Upper lobe of right lung (tissue), 1 donor: ENCODE measurements around the gene GPR158. TPM values are rescaled to one million over a fixed set of nuclear protein-coding genes. Genes with fewer than 3 reads are reported as not detected.

Experiments used
- ATAC-seq: fragments of 200-7000 bp; cut with Tn5 transposase; one replicate; pipeline ENCODE4 v1.9.1; 2020; ENCODE audit warnings: mild to moderate bottlenecking, moderate library complexity
- DNase-seq: peaks from one replicate; pipeline ENCODE4 v3.0.0-alpha.2; 2020
- H3K27ac ChIP-seq: fragments of 200-600 bp; one replicate; pipeline ENCODE4 v1.8.0; 2022
- H3K27me3 ChIP-seq: fragments of 200-600 bp; one replicate; pipeline ENCODE4 v1.8.0; 2022; ENCODE audit warnings: mild to moderate bottlenecking
- H3K36me3 ChIP-seq: fragments of 200-600 bp; one replicate; pipeline ENCODE4 v1.8.0; 2022
- H3K4me1 ChIP-seq: fragments of 200-600 bp; one replicate; pipeline ENCODE4 v1.8.0; 2022
- H3K4me3 ChIP-seq: fragments of 200-600 bp; one replicate; pipeline ENCODE4 v1.8.0; 2022; ENCODE audit warnings: mild to moderate bottlenecking
- H3K9me3 ChIP-seq: fragments of 200-600 bp; one replicate; pipeline ENCODE4 v1.8.0; 2022
- intact Hi-C: fragments of 100-400 bp; cut with DNase I; formaldehyde crosslinking; loops from one replicate; pipeline ENCODE4 v1.11.0; 2022
- total RNA-seq: library from RNA; stranded (reverse); fragmentation: NEBNext Ultra II Directional; extraction: Animal tissue kit (Norgen Biotek cat#: 25700); gene quantifications from one replicate; pipeline ENCODE4 v1.2.1, GENCODE V29; 2021
- TF ChIP-seq, protein P1 (sequence below): fragments of 200-600 bp; IDR thresholded peaks from one replicate; pipeline ENCODE4 v1.8.0; 2022; ENCODE audit warnings: antibody characterized with exemption
- donor health status: DM: no; HTN: yes; CAD: no; lungs with severe emphysema.

GPR158 gene
- total RNA-seq, 1 donor from 2014 or later = not detected

GRCh38 chr10:25388188-25388861, 213.5 kb downstream of the GPR158 start:
- Histone ChIP-seq H3K36me3 (no peaks in the 10 kb centered on the region), H3K27ac (no peak overlapping the region), H3K27me3 (no peaks in the 10 kb centered on the region), H3K9me3 (no peaks in the 10 kb centered on the region), H3K4me1 (no peaks in the 10 kb centered on the region), H3K4me3 (no peak overlapping the region)
- TF ChIP-seq, protein P1, sequence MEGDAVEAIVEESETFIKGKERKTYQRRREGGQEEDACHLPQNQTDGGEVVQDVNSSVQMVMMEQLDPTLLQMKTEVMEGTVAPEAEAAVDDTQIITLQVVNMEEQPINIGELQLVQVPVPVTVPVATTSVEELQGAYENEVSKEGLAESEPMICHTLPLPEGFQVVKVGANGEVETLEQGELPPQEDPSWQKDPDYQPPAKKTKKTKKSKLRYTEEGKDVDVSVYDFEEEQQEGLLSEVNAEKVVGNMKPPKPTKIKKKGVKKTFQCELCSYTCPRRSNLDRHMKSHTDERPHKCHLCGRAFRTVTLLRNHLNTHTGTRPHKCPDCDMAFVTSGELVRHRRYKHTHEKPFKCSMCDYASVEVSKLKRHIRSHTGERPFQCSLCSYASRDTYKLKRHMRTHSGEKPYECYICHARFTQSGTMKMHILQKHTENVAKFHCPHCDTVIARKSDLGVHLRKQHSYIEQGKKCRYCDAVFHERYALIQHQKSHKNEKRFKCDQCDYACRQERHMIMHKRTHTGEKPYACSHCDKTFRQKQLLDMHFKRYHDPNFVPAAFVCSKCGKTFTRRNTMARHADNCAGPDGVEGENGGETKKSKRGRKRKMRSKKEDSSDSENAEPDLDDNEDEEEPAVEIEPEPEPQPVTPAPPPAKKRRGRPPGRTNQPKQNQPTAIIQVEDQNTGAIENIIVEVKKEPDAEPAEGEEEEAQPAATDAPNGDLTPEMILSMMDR = no peak
- peak; percentile 36 for ATAC-seq
- DNase-seq = peak; percentile 53
- intact Hi-C loops = no loop called here

GRCh38 chr10:25388862-25389206, 214.0 kb downstream of the GPR158 start:
- Histone ChIP-seq H3K9me3 (no peaks in the 10 kb centered on the region), H3K36me3 (no peaks in the 10 kb centered on the region), H3K4me1 (no peaks in the 10 kb centered on the region), H3K27me3 (no peaks in the 10 kb centered on the region), H3K4me3 (no peak overlapping the region), H3K27ac (no peak overlapping the region)
- TF ChIP-seq, protein P1 = no peak
- peak; percentile 32 for ATAC-seq
- DNase-seq = no peak
- intact Hi-C loops = no loop called here

- Histone ChIP-seq H3K4me1 (no peaks in the 10 kb centered on the region), H3K27ac (no peak overlapping the region), H3K27me3 (no peaks in the 10 kb centered on the region), H3K9me3 (no peaks in the 10 kb centered on the region), H3K4me3 (no peak overlapping the region), H3K36me3 (no peaks in the 10 kb centered on the region)
- no peak for DNase-seq
- ATAC-seq = no peak
- intact Hi-C loops = no loop called here
- TF ChIP-seq, protein P1 = no peak
These were observed 215.9 kb downstream of the GPR158 start for GRCh38 chr10:25390733-25391132.

DNA sequence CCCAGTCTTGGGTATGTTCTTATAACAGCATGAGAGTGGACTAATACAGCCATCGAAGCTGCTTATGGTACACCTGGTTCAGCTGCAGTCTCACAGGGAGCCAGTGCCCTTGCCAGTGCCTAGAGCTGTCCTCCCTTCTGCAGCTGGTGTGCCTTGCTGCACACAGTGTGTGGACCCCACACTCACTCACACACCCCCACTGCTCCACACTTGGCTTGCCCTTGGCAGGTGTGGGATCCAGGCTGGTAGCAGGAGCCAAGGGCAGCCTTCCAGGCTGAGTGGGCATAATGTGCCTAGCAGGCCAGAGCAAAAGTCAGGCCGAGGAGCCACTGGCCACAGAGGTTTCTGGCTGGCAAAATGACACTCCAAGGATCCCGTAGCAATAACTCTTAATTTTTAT, 217.3 kb downstream of the GPR158 start:
- no peak for DNase-seq
- peak; percentile 9 for ATAC-seq
- H3K9me3 ChIP-seq = no peaks in the 10 kb centered on the region

DNA sequence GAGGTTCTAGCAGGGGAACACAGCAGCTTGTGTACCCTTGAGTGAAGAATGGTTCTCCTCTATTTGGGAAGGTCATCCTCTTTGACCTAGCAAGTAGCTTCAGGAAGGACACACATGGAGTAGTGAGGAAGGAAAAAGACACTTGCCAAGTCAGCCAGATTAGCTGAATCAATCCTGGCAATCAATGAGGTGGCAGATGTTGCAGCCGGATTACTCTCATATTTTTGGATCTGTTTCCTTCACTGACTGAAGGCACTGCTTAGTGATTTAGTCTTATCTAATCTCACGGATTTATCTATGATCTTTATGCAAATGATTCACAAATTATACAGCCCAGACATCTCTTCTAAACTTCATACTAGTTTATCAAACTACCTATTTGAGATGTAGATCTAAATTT, 218.8 kb downstream of the GPR158 start:
- Histone ChIP-seq H3K4me1 (no peaks in the 10 kb centered on the region), H3K36me3 (no peaks in the 10 kb centered on the region), H3K9me3 (no peaks in the 10 kb centered on the region), H3K27ac (no peak overlapping the region), H3K27me3 (no peaks in the 10 kb centered on the region), H3K4me3 (no peak overlapping the region)
- ATAC-seq (no peak), DNase-seq (no peak)
- TF ChIP-seq, protein P1 = no peak
- intact Hi-C loops = no loop called here

More for the DNA sequence above, 217.3 kb downstream of the GPR158 start:
- Histone ChIP-seq H3K27me3 (no peaks in the 10 kb centered on the region), H3K4me1 (no peaks in the 10 kb centered on the region), H3K4me3 (no peak overlapping the region), H3K27ac (no peak overlapping the region), H3K36me3 (no peaks in the 10 kb centered on the region)
- intact Hi-C loops = no loop called here
- TF ChIP-seq, protein P1 = no peak

GRCh38 chr10:25398680-25399079, 223.9 kb downstream of the GPR158 start:
- no peak for ATAC-seq
- no peaks in the 10 kb centered on the region for H3K9me3 ChIP-seq

More at GRCh38 chr10:25398680-25399079, 223.9 kb downstream of the GPR158 start:
- intact Hi-C loops = no loop called here
- DNase-seq = no peak
- no peak overlapping the region for H3K27ac ChIP-seq
- H3K36me3 ChIP-seq = no peaks in the 10 kb centered on the region
- TF ChIP-seq, protein P1 = no peak
- no peaks in the 10 kb centered on the region for H3K27me3 ChIP-seq
- H3K4me3 ChIP-seq = no peak overlapping the region
- H3K4me1 ChIP-seq = no peaks in the 10 kb centered on the region
